NCI-H2196 (cell line): Measurements from ENCODE around the gene DRGX.

Source experiments
- DNase-seq: peaks from one replicate; lab custom pipeline; 2025; ENCODE audit not compliant: unreplicated experiment; lab: John Stamatoyannopoulos, UW

Gene DRGX

GRCh38 chr10:49408519-49409306 lies 12.8 kb upstream of the DRGX start:
- peak; percentile 0 for DNase-seq

DNA sequence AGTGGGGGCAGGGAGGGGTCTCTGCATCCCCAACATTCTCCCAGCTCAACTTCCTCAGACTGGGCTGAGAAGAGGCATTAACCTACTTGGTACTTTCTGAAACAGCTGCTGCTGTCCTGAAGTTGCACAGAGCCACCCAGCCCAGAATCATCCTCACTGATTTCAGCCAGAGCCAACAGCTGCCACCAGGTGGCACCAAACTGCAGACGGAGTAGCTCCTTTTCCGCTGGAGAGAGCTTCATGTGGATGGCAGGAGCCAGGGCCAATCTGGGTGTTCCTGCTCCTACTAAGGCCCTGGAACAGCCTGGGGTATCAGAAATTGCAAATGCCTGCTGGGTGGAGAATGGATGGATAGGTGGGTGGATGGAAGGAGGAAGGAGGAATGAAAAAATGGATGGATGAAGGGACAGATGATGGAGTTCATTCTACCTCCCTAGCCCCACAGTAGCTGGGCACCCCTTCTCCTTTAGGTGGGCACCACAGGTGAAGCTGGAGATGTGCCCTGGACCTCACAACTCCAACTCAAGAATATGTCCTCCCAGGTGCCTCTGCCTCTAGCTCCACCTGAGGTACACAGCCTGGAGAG lies 11.8 kb upstream of the DRGX start:
- peak; percentile 67 for DNase-seq

- no peak for DNase-seq
These were observed 11.3 kb upstream of the DRGX start for GRCh38 chr10:49407151-49407550.

GRCh38 chr10:49404321-49404878 lies 8.5 kb upstream of the DRGX start:
- no peak for DNase-seq

DNA sequence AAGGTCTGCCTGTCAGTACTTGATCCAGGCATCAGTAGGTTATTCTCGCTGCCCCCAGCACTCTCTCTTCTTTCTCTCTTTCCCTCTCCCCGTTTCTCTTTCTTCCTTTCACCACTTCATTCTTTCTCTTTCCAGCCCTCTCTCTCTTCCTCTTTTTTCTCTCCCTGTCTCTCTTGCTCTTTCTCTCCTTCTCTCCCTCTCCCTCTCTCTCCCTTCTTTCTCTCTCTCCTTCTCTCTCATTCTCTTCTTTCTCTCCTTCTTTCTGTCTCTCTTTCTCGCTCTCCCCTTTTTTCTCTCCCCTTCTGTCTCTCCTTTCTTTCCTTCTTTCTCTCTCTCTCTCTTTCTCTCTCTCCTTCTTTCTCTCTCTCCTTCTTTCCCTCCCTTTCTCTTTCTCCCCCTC lies 7.5 kb upstream of the DRGX start:
- DNase-seq: no peak

GRCh38 chr10:49400365-49400764 lies 4.5 kb upstream of the DRGX start:
- no peak for DNase-seq

GRCh38 chr10:49398986-49399385 lies 3.1 kb upstream of the DRGX start:
- DNase-seq: no peak

DNA sequence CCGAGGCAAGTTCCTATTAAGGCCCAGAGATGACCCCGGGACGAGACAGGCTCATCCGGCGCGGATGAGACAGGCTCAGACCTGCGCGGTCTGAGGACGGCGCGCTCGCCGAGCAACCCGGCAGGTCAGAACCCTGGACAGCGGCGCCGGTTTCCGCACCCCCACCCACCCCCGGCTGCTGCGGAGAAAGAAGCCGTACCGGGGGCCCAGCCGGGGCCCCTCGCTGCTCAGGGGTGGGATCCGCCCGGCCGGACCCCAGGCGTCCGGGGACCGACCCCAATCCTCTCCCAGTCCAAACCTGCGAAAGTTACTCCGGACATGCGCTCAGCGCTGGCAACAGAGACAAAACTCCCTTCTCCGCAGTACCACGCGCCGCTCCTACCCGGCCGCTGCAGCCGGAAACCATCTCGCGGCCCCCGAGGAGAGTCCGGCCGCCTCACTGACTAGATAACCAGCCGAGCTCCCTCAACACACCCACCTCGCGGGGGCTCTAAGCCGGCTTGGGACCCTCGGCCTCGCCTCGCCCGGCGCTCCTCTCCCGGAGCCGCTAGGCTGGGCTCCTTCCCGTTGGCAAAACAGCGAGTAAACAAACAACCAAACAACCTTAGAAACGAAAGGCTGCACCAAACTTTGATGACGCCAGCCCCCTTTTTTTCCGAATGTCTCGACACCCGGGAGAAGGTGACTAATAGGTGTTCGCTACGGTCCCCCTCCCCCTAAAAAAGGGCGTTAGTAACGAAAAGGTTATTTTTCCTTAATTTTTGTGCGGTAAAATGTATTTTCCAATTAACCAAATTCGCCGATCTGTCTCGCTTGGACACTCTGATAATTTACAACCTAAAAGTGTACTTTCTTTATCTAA lies 2.3 kb upstream of the DRGX start:
- no peak for DNase-seq

GRCh38 chr10:49397036-49397999 lies 1.4 kb upstream of the DRGX start:
- no peak for DNase-seq

GRCh38 chr10:49396666-49396999 lies 744 bp upstream of the DRGX start:
- no peak for DNase-seq

DNA sequence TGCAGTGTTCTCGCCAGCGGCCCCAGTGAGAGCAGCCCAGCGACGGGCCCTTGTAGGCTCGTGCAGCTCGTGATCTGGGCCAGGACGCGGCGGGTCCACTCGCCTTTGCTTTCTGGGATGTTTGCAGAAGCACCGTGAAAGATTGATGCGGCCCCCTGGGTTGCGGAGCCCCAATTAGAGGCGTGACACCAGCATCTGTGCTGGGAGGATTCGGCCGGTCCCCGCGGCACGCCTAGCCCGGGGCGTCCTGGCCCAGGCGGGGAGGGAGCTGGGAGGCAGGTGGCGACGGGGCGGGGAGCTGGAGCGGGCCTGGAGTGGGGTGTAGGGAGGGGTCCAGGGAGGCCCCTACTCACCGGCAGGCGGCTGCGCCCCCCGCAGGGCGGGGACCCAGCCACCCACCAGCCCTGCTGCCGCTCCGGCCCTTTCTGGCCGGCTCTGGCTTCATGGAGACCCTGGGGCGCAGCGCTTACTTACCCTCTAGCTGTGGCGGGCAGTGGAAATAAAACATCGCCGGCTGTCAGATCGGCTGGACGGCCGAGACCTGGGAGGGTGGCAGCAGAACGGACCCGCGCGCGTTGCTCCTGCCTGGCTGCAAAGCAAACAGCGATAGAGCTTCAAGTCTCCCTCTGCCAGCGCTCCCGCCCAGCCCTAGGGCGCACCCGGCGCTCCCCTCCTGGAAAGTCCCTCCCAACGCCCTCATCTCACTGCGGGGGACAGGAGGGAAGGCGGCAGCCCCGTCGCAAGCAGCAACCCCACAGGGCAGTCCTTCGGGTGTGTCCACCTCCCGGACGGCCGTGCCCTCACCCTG lies 752 bp downstream of the DRGX start:
- no peak for DNase-seq

GRCh38 chr10:49393757-49394156 lies 2.1 kb downstream of the DRGX start:
- DNase-seq: no peak

GRCh38 chr10:49393301-49393700 lies 2.6 kb downstream of the DRGX start:
- no peak for DNase-seq

GRCh38 chr10:49389361-49389933 lies 6.4 kb downstream of the DRGX start:
- DNase-seq: no peak

DNA sequence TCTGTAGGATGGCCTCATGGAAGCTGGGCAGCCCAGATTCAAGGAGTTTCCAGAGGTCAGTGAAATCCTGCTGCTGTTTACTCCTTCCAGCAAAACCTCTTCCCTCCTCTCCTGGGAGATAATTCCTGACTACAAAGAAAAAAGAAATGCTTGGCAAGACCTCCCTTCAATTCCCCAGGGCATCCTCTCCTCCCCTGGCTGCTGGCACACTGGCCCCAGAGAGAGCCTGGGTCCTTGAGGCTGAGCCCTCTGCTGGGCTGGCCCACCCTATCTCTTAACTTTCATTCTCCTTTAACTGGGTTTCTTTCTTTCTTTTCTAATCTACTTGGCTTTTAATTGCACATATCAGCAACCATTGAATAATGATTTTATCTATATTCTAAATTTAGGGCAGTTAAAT lies 7.7 kb downstream of the DRGX start:
- no peak for DNase-seq

DNA sequence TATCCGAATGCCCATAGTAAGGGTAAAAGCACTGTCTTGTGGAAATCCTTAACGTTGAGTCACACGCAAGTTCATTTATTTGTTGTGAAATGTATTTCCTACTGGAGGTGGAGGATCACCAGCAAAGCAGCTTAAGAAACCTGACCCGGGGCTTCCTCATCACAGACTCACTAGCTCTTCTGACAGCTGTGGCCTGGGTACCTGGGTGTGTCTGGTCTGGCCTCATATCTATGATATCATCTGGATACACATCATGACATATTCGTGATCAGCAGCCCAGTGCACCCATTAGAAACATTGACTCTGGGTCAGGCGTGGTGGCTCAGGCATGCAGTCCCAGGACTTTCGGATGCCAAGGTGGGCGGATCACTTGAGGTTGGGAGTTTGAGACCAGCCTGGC lies 8.8 kb downstream of the DRGX start:
- no peak for DNase-seq

DNA sequence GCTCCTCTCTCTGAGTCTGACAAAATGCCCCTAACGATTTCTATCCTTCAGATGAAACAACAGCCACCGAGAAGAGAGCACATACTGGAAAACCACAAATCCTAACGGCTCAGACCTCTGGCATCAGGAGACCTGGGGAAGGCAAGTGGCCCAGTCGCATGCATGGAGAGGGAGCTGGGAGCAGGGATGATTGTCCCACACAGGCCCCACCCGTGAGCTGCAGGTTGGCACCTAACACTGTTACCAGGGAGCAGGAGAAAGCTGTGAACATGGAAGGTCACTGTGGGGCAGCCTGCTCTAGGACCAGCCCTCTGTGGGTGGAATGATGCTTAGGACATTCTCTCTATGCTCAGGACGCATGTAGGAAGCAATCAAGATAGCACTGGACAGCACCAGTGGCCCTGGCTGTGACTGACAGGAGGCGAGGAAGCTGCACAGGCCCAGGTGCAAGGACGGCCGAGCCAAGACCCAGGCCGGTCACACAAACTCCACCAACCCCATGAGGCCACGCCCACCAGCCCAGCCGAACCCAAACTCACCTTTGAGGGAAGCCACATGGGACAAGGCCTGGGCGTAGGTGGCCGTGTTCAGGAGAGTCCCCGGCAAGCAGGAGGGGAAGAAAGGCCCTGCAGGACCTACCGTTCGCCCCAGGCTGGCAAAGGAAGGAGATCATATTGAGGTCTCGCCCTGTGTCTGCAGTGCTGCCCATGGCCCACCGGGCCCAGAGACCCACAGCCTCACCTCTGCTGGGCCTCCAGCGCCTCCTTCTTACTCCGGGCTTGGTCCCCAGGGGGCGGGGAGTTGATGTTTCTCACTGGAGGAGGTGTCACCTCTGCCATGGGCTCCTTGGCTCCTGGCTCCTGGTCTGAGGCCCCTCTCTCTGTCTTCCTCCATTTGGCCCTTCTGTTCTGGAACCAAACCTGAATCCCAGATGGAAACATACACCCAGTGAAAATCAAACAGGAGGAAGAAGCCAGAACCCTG lies 9.7 kb downstream of the DRGX start:
- DNase-seq: no peak

GRCh38 chr10:49384268-49384953 lies 11.5 kb downstream of the DRGX start:
- DNase-seq: no peak
